Caco-2 (cell line): Measurements from ENCODE around the gene DDX60. TPM values are rescaled to one million over a fixed set of nuclear protein-coding genes. Genes with fewer than 3 reads are reported as not detected.

Experiments used
- BruUV-seq: library from RNA; stranded (reverse); fragments of 400-500 nt; replicated peaks from 2 replicates; lab custom pipeline; 2021; lab: Mats Ljungman, UMichigan
- CTCF ChIA-PET: fragments of 300-600 bp; sonication (Branson Sonifier 250); formaldehyde crosslinking; loops from one replicate; lab custom pipeline; 2022; ENCODE audit warnings: antibody characterized with exemption; lab: Charles Lee
- POLR2A ChIA-PET: fragments of 300-600 bp; sonication (Branson Sonifier 250); formaldehyde crosslinking; loops from one replicate; lab custom pipeline; 2022; ENCODE audit warnings: antibody characterized with exemption; lab: Charles Lee
- DNase-seq, 2 experiments: peaks; one replicate each; pipeline versions ENCODE4 v3.0.0 to v3.0.0-alpha.2; 2020 to 2022
- H3K27me3 ChIP-seq: replicated peaks from 2 replicates; pipeline ENCODE4 v1.6.0; 2011; ENCODE audit warnings: low read length; ENCODE audit not compliant: control insufficient read depth, insufficient read depth
- H3K36me3 ChIP-seq: 2 replicates; pipeline ENCODE4 v1.5.1; 2011; ENCODE audit warnings: low read length; ENCODE audit not compliant: control insufficient read depth, insufficient read depth
- H3K4me1 ChIP-seq: fragments of 250-450 bp; sonication (Bioruptor Pico); 2 replicates; pipeline ENCODE4 v1.5.1; 2020; ENCODE audit warnings: mild to moderate bottlenecking
- H3K4me3 ChIP-seq: 2 replicates; pipeline ENCODE4 v1.5.1; 2011; ENCODE audit warnings: low read depth, mild to moderate bottlenecking, control low read depth, low read length
- H3K9me3 ChIP-seq: fragments of 250-450 bp; sonication (Bioruptor Pico); 2 replicates; pipeline ENCODE4 v1.5.1; 2020; ENCODE audit warnings: mild to moderate bottlenecking, moderate library complexity
- H3K27ac Mint-ChIP-seq: one replicate; pipeline ENCODE4 v1.8.0; 2022; ENCODE audit warnings: mixed read lengths; ENCODE audit not compliant: unreplicated experiment
- H3K27me3 Mint-ChIP-seq: one replicate; pipeline ENCODE4 v1.8.0; 2022; ENCODE audit warnings: mixed read lengths; ENCODE audit not compliant: insufficient read depth, unreplicated experiment
- H3K36me3 Mint-ChIP-seq: one replicate; pipeline ENCODE4 v1.8.0; 2022; ENCODE audit warnings: mild to moderate bottlenecking, mixed read lengths; ENCODE audit not compliant: insufficient read depth, unreplicated experiment
- H3K4me1 Mint-ChIP-seq: one replicate; pipeline ENCODE4 v1.8.0; 2022; ENCODE audit warnings: low read depth, mixed read lengths; ENCODE audit not compliant: unreplicated experiment
- H3K4me3 Mint-ChIP-seq: one replicate; pipeline ENCODE4 v1.8.0; 2022; ENCODE audit warnings: mild to moderate bottlenecking, moderate library complexity, mixed read lengths; ENCODE audit not compliant: unreplicated experiment
- H3K9me3 Mint-ChIP-seq: one replicate; pipeline ENCODE4 v1.8.0; 2022; ENCODE audit warnings: mixed read lengths; ENCODE audit not compliant: unreplicated experiment
- CTCF ChIP-seq, 2 experiments: fragments of 200-600 bp in 1 of 2; IDR thresholded peaks; 1 replicate in 1 of 2; 2 replicates in 1 of 2; pipeline versions ENCODE4 v1.5.1 to v1.8.0; 2011 to 2022; ENCODE audit warnings: antibody characterized with exemption in 1 of 2, control low read depth in 1 of 2, inconsistent platforms in 1 of 2, low read depth in 1 of 2, low read length in 1 of 2, mild to moderate bottlenecking in 1 of 2, moderate library complexity in 1 of 2; ENCODE audit not compliant: insufficient read depth in 1 of 2, severe bottlenecking in 1 of 2, unreplicated experiment in 1 of 2
- intact Hi-C: fragments of 100-400 bp; cut with micrococcal nuclease; formaldehyde crosslinking; loops from one replicate; pipeline ENCODE4 v1.10.0; 2022; ENCODE audit not compliant: unreplicated experiment
- total RNA-seq: library from RNA; stranded (reverse); gene quantifications from 2 replicates; pipeline ENCODE4 v1.2.3, GENCODE V29; 2022

The DDX60 gene
- total RNA-seq, 1 experiment from 2014 or later, result 0.70 TPM

DNA sequence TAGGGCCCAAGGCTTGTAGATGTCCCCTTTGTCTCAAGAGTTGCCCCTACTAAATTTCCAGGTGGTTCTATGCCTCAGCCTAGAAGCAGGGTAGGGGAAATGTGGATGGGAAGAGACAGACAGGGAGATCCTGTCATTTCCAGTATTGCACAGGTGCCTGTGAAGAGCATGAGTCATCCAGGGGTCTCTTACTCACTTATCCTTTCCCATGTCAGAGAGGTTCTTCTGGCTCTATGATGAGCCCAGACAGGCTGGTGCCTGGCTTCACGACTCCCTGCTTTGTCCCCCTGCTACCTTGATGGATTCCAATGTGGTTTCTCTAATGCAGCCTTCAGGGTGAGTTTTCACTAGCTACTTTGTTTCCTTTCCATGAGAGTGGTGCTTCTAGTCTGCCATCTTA is 35.2 kb upstream of the DDX60 start:
- Mint-ChIP-seq H3K9me3 (no peaks in the 10 kb centered on the region), H3K27me3 (no peaks in the 10 kb centered on the region), H3K4me3 (no peak overlapping the region), H3K27ac (no peak overlapping the region), H3K36me3 (no peaks in the 10 kb centered on the region), H3K4me1 (no peaks in the 10 kb centered on the region)
- CTCF ChIA-PET, result no interaction called here
- BruUV-seq, result no TSS peak
- H3K27me3 ChIP-seq, result no peaks in the 10 kb centered on the region
- no peak overlapping the region for H3K4me3 ChIP-seq
- DNase-seq, result no peak
- intact Hi-C loops, result no loop called here
- H3K9me3 ChIP-seq, result no peaks in the 10 kb centered on the region
- POLR2A ChIA-PET, result no interaction called here
- TF ChIP-seq CTCF (IDR thresholded peaks at IDR 0.05; ENCODE audit: insufficient read depth in 1 of 2, low read depth in 1 of 2, low read length in 1 of 2, severe bottlenecking in 1 of 2, unreplicated experiment in 1 of 2), result no peak
- no peaks in the 10 kb centered on the region for H3K36me3 ChIP-seq
- H3K4me1 ChIP-seq, result no peaks in the 10 kb centered on the region

DNA sequence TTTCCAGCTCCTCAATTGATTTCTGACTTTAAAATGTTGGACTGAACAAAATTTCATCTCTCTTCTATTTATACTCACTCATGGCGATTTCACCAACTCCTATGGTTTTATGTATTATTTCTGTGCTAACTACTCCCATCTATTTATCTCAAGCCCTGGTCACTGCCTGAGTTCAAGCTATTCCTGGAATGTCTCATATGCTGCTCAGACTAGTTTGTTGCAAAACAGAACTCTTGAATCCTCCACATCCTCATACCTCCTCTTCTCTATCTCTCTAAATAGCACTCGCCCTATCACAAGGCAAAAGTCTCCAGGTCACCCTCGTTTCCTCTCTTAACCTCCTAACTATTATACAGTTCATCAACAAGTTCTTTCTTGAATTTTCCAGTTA is 19.0 kb upstream of the DDX60 start:
- CTCF ChIA-PET, result no interaction called here
- no TSS peak for BruUV-seq

GRCh38 chr4:168336837-168337549 is 18.4 kb upstream of the DDX60 start:
- BruUV-seq, result no TSS peak
- Mint-ChIP-seq H3K4me3 (no peak overlapping the region), H3K4me1 (no peaks in the 10 kb centered on the region), H3K36me3 (no peaks in the 10 kb centered on the region), H3K27ac (no peak overlapping the region), H3K27me3 (peaks cover 4% of the 10 kb centered on the region), H3K9me3 (no peaks in the 10 kb centered on the region)
- H3K9me3 ChIP-seq, result no peaks in the 10 kb centered on the region
- H3K4me1 ChIP-seq, result no peaks in the 10 kb centered on the region
- H3K4me3 ChIP-seq, result no peak overlapping the region
- H3K27me3 ChIP-seq, result no peaks in the 10 kb centered on the region
- POLR2A ChIA-PET, result no interaction called here
- no peak for DNase-seq
- no peak for TF ChIP-seq CTCF (IDR thresholded peaks at IDR 0.05; ENCODE audit: insufficient read depth in 1 of 2, low read depth in 1 of 2, low read length in 1 of 2, severe bottlenecking in 1 of 2, unreplicated experiment in 1 of 2)
- no peaks in the 10 kb centered on the region for H3K36me3 ChIP-seq
- CTCF ChIA-PET, result no interaction called here
- intact Hi-C loops, result no loop called here

More for the DNA sequence above, 19.0 kb upstream of the DDX60 start:
- intact Hi-C loops, result no loop called here
- Mint-ChIP-seq H3K9me3 (peaks cover under 1% of the 10 kb centered on the region), H3K4me3 (no peak overlapping the region), H3K4me1 (no peaks in the 10 kb centered on the region), H3K36me3 (no peaks in the 10 kb centered on the region), H3K27me3 (peaks cover 4% of the 10 kb centered on the region), H3K27ac (no peak overlapping the region)
- no peak overlapping the region for H3K4me3 ChIP-seq
- no peak for TF ChIP-seq CTCF (IDR thresholded peaks at IDR 0.05; ENCODE audit: insufficient read depth in 1 of 2, low read depth in 1 of 2, low read length in 1 of 2, severe bottlenecking in 1 of 2, unreplicated experiment in 1 of 2)
- no peaks in the 10 kb centered on the region for H3K27me3 ChIP-seq
- H3K36me3 ChIP-seq, result no peaks in the 10 kb centered on the region
- DNase-seq, result no peak
- H3K9me3 ChIP-seq, result no peaks in the 10 kb centered on the region
- POLR2A ChIA-PET, result no interaction called here
- no peaks in the 10 kb centered on the region for H3K4me1 ChIP-seq
